NCI-H1048 (cell line): ENCODE data around the gene CEP85L.

Experiments
- DNase-seq: peaks from one replicate; lab custom pipeline; 2025; lab: John Stamatoyannopoulos, UW

Gene CEP85L

DNA sequence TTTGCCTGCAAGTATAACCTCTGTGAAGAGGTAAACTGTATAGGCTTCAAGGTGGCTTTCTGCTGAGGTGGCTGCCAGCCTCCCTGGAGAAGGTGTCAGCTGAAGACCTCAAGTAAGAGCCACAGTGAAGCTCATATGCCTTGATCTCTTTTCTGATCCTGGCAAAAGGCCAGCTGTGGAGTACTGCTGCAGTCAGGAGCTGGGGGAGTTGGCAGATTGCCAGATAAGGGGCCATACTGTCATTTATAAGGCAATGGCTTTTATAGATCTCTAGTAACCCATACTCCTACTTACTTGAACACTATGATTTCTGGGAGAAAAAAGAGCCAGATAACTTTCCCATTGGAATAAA lies 8.8 kb upstream of the CEP85L start:
- no peak for DNase-seq

GRCh38 chr6:118659513-118660217 lies 8.3 kb upstream of the CEP85L start:
- no peak for DNase-seq

DNA sequence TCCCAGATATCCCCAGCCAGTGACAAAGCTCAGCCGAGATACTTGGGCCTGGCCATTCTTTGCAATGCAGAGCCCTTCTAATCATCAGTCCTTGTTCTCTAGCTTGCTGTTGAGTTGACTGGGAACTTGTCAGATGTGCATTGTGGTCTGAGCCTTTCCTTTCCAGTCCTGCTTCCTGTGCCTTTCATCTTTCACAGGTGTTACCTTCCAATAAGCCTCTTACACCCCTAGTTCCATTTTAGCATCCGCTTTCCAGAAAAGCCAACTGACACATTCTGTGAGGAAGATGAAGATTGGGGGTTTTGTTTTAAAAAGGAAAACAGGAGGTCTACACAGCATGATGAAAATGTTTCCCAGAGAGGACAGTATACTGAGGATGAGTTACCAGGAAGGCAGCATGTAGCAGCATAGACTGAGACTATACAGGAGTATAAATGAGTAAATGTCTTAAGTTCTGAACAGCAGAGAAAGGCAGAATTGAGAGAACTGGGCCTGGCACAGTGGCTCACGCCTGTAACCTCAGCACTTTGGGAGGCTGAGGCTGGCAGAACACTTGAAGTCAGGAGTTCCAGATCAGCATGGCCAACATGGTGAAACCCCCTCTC lies 5.6 kb upstream of the CEP85L start:
- no peak for DNase-seq

DNA sequence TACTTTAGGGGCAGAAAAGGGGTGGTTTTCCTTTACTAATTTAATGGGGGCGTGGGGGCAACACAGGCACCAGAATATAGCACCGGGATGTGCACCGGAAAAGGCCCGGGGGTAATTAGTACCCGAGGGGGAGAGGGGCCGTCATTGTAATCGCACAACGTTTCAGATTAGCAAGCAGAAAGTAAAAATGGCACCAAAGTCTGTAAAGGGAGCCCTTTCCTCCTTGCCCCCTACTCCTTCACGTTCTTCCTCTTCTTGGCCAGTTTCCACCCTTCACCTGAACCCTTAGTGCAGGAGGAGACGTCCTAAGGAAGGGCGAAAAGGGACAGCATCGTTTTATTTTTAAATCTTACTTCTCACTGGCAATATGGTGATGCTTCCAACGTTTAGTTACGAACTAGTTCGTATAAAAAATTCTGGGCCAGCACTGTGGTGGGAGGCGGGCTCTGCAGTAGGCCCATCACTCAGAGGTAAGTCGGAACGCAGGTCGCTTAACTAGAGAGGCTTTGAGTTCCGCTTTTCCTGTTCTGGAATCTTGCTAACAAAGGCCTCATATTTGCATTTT lies 742 bp upstream of the CEP85L start:
- no peak for DNase-seq

GRCh38 chr6:118650582-118651281 lies 659 bp downstream of the CEP85L start:
- no peak for DNase-seq

- no peak for DNase-seq
Observed at GRCh38 chr6:118649918-118650581, 1.3 kb downstream of the CEP85L start.

- no peak for DNase-seq
Observed at GRCh38 chr6:118648866-118649554, 2.4 kb downstream of the CEP85L start.

- no peak for DNase-seq
Observed at GRCh38 chr6:118646977-118647376, 4.4 kb downstream of the CEP85L start.

DNA sequence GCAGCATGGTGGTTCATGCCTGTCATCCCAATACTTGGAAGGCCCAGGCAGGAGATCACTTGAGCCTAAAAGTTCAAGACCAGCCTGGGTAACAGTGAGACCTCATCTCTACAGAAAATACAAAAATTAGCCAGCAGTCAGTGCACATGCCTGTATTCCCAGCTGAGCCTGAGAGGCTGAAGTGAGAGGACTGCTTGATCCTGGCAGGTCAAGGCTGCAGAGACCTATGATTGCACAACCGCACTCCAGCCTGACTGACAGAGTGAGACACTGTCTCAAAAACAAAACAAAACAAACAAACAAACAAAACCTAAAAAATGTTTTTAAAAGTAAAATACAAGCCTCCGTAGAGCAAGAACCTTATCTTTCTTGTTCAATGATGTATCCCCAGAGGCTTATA lies 6.0 kb downstream of the CEP85L start:
- DNase-seq, result no peak

- DNase-seq, result no peak
Observed at GRCh38 chr6:118644007-118644406, 7.4 kb downstream of the CEP85L start.

DNA sequence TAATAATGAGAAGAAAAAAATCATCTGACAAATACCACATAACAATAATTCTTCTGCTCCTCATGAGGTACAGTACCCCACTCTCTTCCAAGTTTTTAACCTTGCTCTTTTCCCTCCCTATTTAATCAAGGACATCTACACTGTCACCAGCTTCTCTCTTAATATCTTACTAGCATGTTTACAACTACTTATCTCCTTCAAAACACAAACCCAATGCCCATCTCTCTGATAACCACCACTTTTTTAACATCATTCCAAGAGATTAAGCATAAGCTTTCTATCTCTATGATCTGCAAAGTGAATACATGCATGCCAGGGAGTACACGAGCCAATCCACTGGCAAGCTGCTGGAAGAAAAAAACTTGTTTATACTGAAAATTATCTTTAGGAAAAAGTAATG lies 10.3 kb downstream of the CEP85L start:
- no peak for DNase-seq

DNA sequence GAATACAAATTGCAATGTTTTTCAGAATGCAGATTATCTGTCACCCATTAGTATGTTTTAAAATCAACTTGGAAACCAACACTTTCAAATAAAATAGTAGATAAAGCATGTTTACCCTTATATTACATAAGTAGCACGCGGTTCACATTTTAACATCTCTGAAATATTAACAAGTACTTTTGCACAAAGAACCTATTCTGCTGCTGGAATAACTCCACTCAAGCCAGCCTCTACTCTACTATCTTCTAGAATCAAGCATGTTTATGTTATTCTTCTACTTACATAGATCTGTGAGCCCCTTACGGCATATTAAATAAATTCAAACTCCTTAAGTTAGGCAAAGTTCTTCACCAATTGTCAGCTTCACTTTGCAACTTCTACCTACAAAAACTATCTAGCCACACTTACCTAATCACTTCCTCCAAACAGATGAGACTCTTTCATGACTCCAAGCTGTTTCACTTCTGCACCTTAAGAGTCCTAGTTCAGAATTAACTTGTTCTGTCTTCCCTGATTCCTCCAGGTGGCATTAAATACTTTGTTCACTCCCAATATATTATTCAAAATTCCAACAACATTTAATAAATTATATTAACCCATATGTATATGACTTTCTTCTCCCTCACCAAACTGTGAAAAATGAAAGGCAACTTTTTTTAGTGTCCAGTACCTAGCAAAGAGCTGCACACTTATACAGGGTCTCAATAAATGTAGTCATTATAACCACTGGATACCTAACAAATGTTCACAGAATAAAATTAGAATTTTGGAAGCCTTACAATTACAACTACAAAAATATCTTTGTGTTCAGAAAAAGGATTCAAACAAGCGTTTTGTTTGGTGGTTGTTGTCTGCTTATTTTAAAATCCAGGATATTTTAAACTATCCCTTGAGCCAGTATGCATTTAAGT lies 12.1 kb downstream of the CEP85L start:
- DNase-seq, result no peak

GRCh38 chr6:118638288-118638687 lies 13.1 kb downstream of the CEP85L start:
- no peak for DNase-seq

DNA sequence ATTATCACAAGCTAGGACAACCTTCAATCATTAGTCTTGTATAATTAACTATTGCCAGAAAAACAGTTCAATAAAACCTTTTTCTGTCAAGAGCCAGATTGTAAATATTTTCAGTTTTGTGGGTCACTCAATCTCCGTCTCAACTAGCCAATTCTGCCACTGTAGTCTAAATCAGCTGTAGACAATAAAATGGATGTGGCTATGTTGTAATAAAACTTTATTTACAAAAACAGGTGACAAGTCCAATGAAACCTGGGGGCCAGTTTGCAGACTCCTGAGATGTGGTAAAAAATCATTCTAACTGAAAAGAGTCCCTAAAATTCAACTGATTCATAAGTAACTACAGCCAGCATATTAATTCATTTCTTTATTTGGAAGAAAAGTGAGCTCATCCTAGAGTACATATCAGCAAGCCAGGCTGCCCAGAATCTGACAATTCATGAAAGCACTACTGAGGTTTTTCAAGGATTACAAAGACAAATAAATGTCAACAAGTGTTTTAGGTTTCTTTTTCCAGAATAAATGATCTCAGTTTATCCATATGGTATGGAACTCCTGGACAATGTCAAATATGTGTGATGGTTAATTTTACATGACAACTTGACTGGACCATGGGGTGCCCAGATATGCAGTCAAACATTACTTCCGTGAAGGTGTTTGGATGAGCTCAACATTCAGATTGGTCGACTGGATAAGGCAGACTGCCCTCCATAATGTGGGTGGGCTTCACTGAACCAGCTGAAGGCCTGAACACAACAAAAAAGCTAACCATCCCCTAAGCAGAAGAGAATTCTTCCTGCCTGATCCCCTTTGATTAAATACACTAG lies 15.3 kb downstream of the CEP85L start:
- no peak for DNase-seq

- no peak for DNase-seq
Observed at GRCh38 chr6:118632359-118632758, 19.0 kb downstream of the CEP85L start.

GRCh38 chr6:118630923-118631322 lies 20.5 kb downstream of the CEP85L start:
- DNase-seq, result no peak

DNA sequence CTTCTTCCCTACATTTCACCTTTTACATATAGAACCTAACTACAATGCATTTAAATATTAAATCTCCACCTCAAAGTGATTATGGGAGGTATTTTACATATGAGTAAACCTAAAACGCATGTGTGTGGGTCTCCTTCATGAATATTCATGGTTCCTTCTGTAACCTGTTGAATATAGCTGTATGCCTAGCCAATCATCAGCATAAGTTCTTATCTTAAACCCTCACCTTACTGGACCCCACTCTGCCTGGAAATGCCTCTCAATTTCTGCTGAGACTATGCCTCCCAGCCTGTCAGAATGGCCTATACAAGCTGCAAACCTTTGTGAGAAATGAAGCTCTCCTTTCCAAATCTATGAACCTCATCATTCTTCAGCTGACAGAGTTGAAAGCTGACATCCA lies 21.3 kb downstream of the CEP85L start:
- DNase-seq, result no peak

GRCh38 chr6:118627724-118628123 lies 23.7 kb downstream of the CEP85L start:
- DNase-seq, result no peak

DNA sequence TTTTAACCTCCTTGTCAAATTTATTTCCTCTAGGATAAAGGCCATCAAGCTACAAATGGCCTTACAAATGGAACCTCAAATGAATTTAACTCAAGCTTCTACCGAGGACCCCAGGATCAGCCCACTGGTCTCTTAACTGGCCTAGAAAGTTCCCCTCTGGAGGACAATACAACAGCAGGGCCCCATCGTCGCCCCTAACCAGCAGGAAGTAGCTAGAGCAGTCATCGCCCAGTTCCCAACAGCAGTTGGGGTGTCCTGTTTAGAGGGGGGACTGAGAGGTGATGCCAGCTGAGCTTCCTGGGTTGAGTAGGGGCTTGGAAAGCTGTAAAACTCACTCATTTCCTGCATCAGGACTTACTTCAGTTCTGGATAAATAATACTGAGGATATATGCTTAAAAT lies 25.6 kb downstream of the CEP85L start:
- DNase-seq, result no peak
